HAP-1 (cell line): ENCODE results near the gene ZNF444.

Experiments
- DNase-seq, 2 experiments: peaks; one replicate each; pipeline ENCODE4 v3.0.0-alpha.2; 2016 to 2020; ENCODE audit warnings: low spot score in 2 of 2
- H3K27me3 ChIP-seq: fragments of 250-450 bp; sonication (Bioruptor Pico); 2 replicates; pipeline ENCODE4 v1.5.1; 2020; ENCODE audit warnings: low read depth, mild to moderate bottlenecking, moderate library complexity
- H3K36me3 ChIP-seq: fragments of 250-450 bp; sonication (Bioruptor Pico); replicated peaks from 2 replicates; pipeline ENCODE4 v1.5.1; 2020; ENCODE audit warnings: mild to moderate bottlenecking
- H3K4me1 ChIP-seq: fragments of 250-450 bp; sonication (Bioruptor Pico); 2 replicates; pipeline ENCODE4 v1.5.1; 2020; ENCODE audit warnings: mild to moderate bottlenecking
- H3K4me3 ChIP-seq: fragments of 250-450 bp; sonication (Bioruptor Pico); 2 replicates; pipeline ENCODE4 v1.5.1; 2020; ENCODE audit warnings: mild to moderate bottlenecking, moderate library complexity
- H3K9me3 ChIP-seq: fragments of 250-450 bp; sonication (Bioruptor Pico); 2 replicates; pipeline ENCODE4 v1.5.1; 2020; ENCODE audit warnings: mild to moderate bottlenecking, moderate library complexity
- in situ Hi-C: fragments of 300-500 bp; cut with MboI; formaldehyde crosslinking; loops from 3 replicates; pipeline ENCODE4 v1.14.3; 2020; ENCODE audit warnings: low sequenced_read_pairs, inconsistent platforms, mixed read lengths

ZNF444 gene

DNA sequence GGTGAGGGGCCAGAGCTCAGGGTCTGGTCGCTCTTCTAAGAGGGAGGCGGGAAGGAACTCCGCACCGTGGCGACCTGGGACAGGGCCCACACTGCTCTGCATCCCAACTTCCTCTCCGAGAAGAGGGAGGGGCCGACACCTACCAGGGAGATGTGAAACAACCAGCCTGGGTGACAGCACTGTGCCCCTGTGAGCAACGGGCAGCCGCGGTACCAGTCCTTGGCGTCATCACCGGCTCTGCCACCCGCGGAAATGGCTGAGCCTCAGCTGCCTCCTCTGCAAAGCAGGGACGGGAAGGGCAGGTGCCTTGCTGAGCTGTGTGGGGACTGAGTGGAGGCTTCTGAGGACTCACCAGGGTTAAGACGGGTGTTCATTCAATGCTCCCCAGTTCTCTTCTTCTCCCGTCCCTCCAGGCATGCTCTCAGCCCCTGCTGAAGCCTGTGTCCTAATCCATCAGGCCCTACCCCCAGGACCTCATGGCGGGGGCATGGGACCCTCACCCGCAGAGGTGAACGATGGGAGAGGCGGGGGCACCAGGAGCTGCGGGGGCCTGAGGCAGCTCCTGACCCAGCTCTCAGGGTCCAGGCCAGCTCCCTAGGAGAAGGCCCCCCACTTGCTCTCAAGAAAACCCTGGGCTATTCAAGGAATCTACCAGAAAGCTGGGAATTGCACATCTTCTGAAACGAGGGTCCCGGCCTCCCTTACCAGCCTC lies 29.3 kb upstream of the ZNF444 start:
- in situ Hi-C loops: no loop called here
- DNase-seq: no peak
- no peak overlapping the region for H3K4me3 ChIP-seq
- H3K4me1 ChIP-seq: no peaks in the 10 kb centered on the region
- H3K9me3 ChIP-seq: no peaks in the 10 kb centered on the region
- H3K27me3 ChIP-seq: no peaks in the 10 kb centered on the region
- H3K36me3 ChIP-seq: peaks cover 4% of the 10 kb centered on the region; the same call in 1 of the 2 replicates

DNA sequence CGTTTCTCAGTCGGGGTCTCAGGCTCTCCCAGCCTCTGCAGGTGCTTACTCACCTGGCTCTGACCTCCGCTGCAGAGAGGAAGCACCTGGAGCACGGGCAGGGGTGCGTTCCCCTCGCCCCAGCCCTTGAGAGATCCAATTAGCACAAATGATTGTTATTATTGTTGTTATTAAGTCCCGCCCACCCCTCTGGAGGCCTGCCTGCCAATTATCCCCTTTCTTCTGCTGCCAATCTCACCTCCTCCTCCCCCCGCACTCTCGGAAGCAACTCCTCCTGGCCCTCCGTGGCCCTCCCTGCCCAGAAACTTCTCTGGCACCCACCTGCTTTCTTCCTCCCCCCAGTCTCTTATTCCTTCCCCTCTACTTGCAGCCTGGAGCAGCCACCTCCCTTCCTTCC lies 28.8 kb upstream of the ZNF444 start:
- no peaks in the 10 kb centered on the region for H3K4me1 ChIP-seq
- H3K27me3 ChIP-seq: no peaks in the 10 kb centered on the region
- no peak overlapping the region for H3K4me3 ChIP-seq
- no peaks in the 10 kb centered on the region for H3K9me3 ChIP-seq
- in situ Hi-C loops: no loop called here
- no peak for DNase-seq
- no peaks in the 10 kb centered on the region for H3K36me3 ChIP-seq

DNA sequence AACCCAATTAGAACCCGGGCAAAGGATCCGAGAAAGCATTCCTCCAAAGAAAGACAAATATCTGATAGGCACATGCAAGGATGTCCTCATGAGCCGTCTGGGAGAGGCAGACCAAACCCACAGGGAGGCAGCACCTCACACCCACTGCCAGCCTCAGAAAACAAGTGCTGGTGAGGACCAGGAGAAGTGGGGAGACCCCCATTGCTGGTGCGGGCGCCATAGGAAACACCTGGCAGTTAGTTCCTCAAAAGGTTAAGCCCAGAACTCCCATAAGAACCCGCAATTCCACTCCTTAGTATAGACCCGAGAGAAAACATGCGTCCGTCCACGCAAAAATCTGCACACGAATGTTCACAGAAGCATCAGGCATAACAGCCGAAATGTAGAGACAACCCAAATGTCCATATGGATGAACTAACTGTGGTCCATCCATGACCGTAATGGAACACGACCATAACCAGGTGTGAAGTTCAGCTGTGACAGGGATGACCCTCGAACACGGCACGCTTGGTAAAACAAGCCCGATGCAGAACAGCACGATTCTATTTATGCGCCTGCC lies 27.9 kb upstream of the ZNF444 start:
- Histone ChIP-seq H3K9me3 (no peaks in the 10 kb centered on the region), H3K36me3 (no peaks in the 10 kb centered on the region; the same call in 1 of the 2 replicates), H3K4me3 (no peak overlapping the region), H3K27me3 (no peaks in the 10 kb centered on the region), H3K4me1 (no peaks in the 10 kb centered on the region)
- in situ Hi-C loops: no loop called here
- DNase-seq: no peak

DNA sequence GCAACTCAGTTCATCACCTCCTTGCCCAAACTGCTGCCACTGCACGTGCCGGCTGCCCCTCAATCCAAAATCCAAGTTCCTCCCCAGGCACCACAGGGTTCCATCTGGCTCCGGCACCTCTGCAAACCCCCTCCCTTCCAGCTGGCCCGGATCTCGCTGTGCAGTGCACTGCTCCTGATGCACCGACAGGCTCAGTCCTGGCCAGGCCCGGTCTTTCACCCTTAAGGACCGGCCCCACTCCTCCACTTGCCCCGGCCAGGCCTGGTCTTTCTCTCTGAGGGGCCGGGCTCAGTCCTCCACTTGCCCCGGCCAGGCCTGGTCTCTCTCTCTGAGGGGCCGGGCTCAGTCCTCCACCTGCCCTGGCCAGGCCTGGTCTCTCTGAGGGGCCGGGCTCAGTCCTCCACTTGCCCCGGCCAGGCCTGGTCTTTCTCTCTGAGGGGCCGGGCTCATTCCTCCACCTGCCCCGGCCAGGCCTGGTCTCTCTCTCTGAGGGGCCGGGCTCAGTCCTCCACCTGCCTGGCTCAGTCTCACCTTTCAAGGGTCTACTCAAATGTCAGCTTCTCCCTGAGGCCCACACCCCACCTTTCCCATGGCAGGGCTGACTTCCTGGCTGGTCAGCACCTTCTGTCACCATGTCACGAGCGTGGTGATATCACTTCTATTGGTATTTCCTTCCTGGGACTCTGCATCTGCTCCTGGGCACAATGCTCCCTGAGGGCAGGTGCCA lies 26.9 kb upstream of the ZNF444 start:
- Histone ChIP-seq H3K4me3 (no peak overlapping the region), H3K9me3 (no peaks in the 10 kb centered on the region), H3K4me1 (no peaks in the 10 kb centered on the region; the same call in 1 of the 2 replicates), H3K27me3 (no peaks in the 10 kb centered on the region), H3K36me3 (peaks cover under 1% of the 10 kb centered on the region; the same call in 1 of the 2 replicates)
- in situ Hi-C loops: no loop called here
- no peak for DNase-seq

DNA sequence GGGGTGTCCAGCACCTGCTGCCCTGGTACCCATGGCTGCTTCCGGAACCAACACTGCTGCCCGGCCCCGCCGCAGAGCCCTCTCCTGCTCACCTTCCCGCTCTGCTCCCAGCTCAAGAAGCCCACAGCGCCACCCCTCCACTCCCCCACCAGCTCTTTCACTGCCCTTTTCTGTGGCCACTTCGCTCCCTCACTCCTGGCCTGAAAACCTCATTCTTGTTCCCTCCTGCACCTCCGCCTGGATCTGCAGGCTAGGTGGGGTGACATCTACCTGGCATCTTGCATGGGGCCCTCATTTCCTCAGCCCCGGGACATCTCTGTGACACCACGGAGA lies 26.3 kb upstream of the ZNF444 start:
- no peak for DNase-seq
- H3K9me3 ChIP-seq: no peaks in the 10 kb centered on the region
- H3K4me1 ChIP-seq: peaks cover 4% of the 10 kb centered on the region; the same call in 1 of the 2 replicates
- H3K27me3 ChIP-seq: no peaks in the 10 kb centered on the region
- peaks cover 4% of the 10 kb centered on the region; the same call in 1 of the 2 replicates for H3K36me3 ChIP-seq
- in situ Hi-C loops: no loop called here
- no peak overlapping the region for H3K4me3 ChIP-seq

DNA sequence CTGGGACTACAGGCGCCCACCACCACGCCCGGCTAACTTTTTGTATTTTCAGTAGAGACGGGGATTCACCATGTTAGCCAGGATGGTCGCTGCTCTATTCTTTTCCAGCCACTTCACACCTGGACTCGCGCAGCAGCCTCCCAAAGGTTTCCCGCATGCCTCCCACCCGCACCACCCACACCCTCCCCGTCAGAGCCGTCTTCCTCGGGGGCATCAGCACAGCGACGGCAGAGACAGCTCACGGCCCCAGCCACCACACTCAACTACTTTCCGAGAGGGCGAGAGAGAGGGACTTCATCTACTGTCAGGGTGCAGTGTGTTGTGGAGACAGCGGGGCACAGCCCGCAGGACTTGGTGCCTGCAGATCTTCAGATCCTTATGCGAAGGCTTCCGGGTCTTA lies 25.6 kb upstream of the ZNF444 start:
- in situ Hi-C loops: no loop called here
- no peak for DNase-seq
- Histone ChIP-seq H3K36me3 (peaks cover 4% of the 10 kb centered on the region; the same call in 1 of the 2 replicates), H3K9me3 (no peaks in the 10 kb centered on the region), H3K4me1 (peaks cover 4% of the 10 kb centered on the region; the same call in 1 of the 2 replicates), H3K4me3 (no peak overlapping the region), H3K27me3 (no peaks in the 10 kb centered on the region)

DNA sequence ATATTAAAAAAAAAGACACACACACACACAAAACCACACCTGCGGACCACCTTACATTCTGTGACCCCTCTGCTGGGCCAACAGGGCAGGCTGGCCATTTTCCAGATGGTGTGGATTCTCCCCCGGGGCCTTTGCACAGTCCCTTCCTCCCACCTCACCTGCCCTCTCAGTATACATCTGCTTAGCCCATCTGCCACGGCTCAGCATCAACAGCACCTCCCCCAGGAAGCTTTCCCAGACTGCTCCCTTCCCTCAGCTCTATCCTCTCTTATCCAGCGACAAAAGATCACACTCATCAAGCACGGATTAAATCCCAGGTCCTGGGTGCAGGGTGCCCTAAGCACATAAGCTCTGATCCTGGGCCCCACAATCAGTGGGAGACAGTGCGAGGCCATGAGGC lies 24.5 kb upstream of the ZNF444 start:
- in situ Hi-C loops: no loop called here
- Histone ChIP-seq H3K4me1 (peaks cover 4% of the 10 kb centered on the region; the same call in 1 of the 2 replicates), H3K27me3 (no peaks in the 10 kb centered on the region), H3K9me3 (no peaks in the 10 kb centered on the region), H3K36me3 (peaks cover 4% of the 10 kb centered on the region; the same call in 1 of the 2 replicates), H3K4me3 (no peak overlapping the region)
- DNase-seq: no peak

DNA sequence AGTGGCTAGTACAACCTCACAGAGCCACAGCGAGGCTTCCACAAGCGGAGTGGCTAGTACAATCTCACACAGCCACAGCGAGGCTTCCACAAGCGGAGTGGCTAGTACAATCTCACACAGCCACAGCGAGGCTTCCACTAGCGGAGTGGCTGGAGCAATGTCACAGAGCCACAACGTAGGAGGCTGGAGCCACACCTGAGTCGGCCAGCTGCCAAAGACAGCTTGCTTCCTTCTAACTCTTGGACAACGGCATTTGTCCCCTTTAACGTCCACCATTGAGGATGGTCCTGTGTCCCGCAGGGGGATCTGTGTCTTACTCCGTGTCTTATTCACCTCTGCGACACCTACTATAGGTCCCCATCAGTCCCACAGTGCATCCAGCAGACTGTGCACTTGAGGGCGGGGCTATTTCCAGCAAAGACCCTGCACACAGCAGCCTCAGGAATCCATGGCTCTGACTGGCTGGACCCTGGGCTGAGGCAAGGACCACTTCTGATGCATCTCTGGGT lies 23.7 kb upstream of the ZNF444 start:
- in situ Hi-C loops: no loop called here
- Histone ChIP-seq H3K27me3 (no peaks in the 10 kb centered on the region), H3K4me3 (no peak overlapping the region), H3K9me3 (no peaks in the 10 kb centered on the region), H3K4me1 (peaks cover 4% of the 10 kb centered on the region; the same call in 1 of the 2 replicates), H3K36me3 (peaks cover 4% of the 10 kb centered on the region; the same call in 1 of the 2 replicates)
- no peak for DNase-seq

DNA sequence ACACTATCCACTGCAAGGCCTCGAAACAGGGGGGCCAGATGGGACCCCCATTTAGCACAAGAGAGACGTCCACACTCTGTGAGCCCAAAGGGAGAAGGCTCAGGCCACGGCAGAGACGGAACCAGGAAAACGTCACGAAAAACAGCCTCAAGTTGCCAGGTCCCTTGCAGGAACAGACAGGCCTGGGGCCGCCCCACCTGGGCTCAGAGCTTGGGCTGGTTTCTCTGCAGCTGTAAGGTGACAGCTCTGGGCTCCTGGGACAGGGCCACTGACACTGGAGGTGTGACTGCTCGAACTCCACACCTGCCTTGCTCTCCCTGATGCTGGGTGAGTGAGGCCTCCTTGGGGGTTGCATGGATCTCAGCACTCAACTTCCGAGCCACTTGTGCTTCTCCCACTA lies 23.2 kb upstream of the ZNF444 start:
- Histone ChIP-seq H3K4me3 (no peak overlapping the region), H3K4me1 (peaks cover 4% of the 10 kb centered on the region; the same call in 1 of the 2 replicates), H3K27me3 (no peaks in the 10 kb centered on the region), H3K36me3 (peaks cover 4% of the 10 kb centered on the region; the same call in 1 of the 2 replicates), H3K9me3 (no peaks in the 10 kb centered on the region)
- in situ Hi-C loops: no loop called here
- no peak for DNase-seq

DNA sequence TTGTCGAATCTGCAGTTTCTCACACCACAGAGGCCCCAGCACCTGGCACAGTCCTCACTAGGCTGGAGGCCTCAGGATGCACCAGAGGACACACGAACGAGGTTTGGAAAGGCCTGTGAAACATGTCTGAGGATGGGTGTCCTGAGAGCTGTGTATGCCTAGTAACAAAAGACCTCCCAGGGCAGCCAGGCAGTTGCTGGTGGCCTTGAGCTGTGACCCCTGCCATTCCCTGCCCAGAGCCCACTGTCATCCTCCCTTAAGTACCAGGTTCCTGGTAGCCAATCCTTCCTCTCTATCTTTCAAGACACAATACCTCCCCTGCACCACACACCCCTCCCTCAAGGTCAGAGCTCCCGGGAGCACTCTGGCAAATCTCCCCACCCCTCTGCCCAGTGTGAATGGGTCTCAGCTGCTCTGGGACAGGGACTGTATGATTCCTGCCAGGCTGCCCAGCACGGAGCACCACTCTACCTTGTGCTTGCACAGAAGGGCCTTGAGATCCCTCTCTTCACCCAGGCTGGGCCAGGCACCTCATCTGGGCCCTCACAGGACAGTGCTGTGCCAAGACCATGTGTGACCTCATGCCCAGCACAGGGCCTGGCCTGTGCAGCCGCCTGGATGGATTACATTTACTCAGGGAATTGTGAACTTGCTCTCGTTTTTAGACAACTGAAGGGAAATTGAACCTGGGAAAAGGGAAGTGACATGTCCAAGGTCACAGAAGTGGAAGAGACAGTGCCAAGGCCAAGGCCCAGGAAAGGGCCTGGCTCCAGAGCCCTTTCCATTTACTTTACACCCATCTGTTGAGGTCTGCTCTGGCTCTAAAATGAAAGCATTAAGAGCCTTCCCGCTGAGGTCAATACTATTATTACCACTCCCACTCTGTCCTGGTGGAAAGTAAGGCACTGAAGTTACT lies 22.2 kb upstream of the ZNF444 start:
- no peaks in the 10 kb centered on the region for H3K27me3 ChIP-seq
- DNase-seq: no peak
- no peaks in the 10 kb centered on the region for H3K9me3 ChIP-seq
- peaks cover 4% of the 10 kb centered on the region; the same call in 1 of the 2 replicates for H3K4me1 ChIP-seq
- peak overlapping the region; percentile 93; the same call in 1 of the 2 replicates for H3K4me3 ChIP-seq
- peaks cover 4% of the 10 kb centered on the region; the same call in 1 of the 2 replicates for H3K36me3 ChIP-seq
- in situ Hi-C loops: no loop called here

DNA sequence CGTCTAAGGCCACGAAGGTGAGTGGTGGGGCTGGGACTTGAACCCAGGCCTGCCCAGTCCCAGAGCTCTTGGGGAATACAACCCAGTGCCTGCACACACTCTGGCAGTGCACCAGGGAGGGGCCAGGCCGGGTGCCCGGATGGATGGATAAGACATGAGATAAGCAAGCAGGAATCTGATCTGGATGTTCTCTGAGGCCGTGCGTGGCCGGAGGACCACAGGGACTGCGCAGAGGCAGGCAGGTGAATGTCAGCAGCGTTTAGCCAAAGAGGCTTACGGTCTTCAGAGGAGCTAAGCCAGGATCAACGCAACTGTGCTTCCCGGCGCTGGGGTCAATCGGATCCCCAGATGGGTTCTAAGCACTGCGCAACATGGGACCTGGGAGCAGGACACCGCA lies 21.5 kb upstream of the ZNF444 start:
- in situ Hi-C loops: no loop called here
- Histone ChIP-seq H3K36me3 (peaks cover 4% of the 10 kb centered on the region; the same call in 1 of the 2 replicates), H3K4me1 (peaks cover 4% of the 10 kb centered on the region; the same call in 1 of the 2 replicates), H3K27me3 (no peaks in the 10 kb centered on the region), H3K9me3 (no peaks in the 10 kb centered on the region), H3K4me3 (peak overlapping the region; percentile 93)
- DNase-seq: peak in 1 of 2 experiments; percentile 31

DNA sequence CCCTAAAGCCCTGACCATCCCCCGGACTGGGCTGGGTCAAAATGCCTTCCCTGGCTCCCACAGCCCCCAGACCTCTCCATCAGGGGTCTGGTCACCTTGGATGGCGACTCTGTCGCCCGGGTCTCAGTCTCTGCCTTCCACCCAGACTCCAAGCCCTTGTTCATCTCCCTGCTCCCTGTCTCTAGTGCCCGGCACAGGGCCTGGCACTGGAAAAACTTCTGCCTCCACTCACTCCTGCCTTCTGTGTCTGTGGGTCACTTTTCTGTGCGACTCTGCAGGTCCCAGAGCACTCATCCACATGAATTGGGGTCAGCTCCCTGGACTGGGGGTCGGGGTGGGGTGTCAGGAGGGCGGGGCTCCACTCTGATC lies 21.1 kb upstream of the ZNF444 start:
- no peak for DNase-seq
- H3K4me1 ChIP-seq: peaks cover 4% of the 10 kb centered on the region; the same call in 1 of the 2 replicates
- in situ Hi-C loops: no loop called here

More for the DNA sequence above, 21.1 kb upstream of the ZNF444 start:
- H3K36me3 ChIP-seq: peaks cover 4% of the 10 kb centered on the region; the same call in 1 of the 2 replicates
- H3K27me3 ChIP-seq: no peaks in the 10 kb centered on the region
- peak overlapping the region; percentile 93 for H3K4me3 ChIP-seq
- no peaks in the 10 kb centered on the region for H3K9me3 ChIP-seq
